ENCODE results near the gene NAPB.
A peak's percentile ranks its signal among the peaks of the same experiment; 100 is the strongest.

The NAPB gene

GRCh38 chr20:23437126-23437899 lies 16.0 kb upstream of the NAPB start:
- DNase-seq = no peak

- DNase-seq = peak in 1 of 2 experiments; percentile 44
Observed at GRCh38 chr20:23436681-23437080, 15.4 kb upstream of the NAPB start.

- peak; percentile 21 to 74 for DNase-seq
Observed at GRCh38 chr20:23435626-23436539, 14.6 kb upstream of the NAPB start.

GRCh38 chr20:23434521-23435313 lies 13.4 kb upstream of the NAPB start:
- no peak for DNase-seq

GRCh38 chr20:23433628-23434027 lies 12.3 kb upstream of the NAPB start:
- DNase-seq = no peak

- no peak for DNase-seq
Observed at GRCh38 chr20:23425129-23425528, 3.8 kb upstream of the NAPB start.

- DNase-seq = no peak
Observed at GRCh38 chr20:23419995-23420901, 1.0 kb downstream of the NAPB start.

- DNase-seq = no peak
Observed at GRCh38 chr20:23419657-23419994, 1.7 kb downstream of the NAPB start.

GRCh38 chr20:23417861-23418260 lies 3.4 kb downstream of the NAPB start:
- DNase-seq = no peak

GRCh38 chr20:23415959-23416583 lies 5.2 kb downstream of the NAPB start:
- DNase-seq = no peak

- no peak for DNase-seq
Observed at GRCh38 chr20:23415555-23415954, 5.7 kb downstream of the NAPB start.

- no peak for DNase-seq
Observed at GRCh38 chr20:23414526-23415188, 6.6 kb downstream of the NAPB start.

- DNase-seq = no peak
Observed at GRCh38 chr20:23413862-23414422, 7.3 kb downstream of the NAPB start.

- DNase-seq = no peak
Observed at GRCh38 chr20:23412026-23412425, 9.3 kb downstream of the NAPB start.

- no peak for DNase-seq
Observed at GRCh38 chr20:23410916-23411695, 10.2 kb downstream of the NAPB start.

- no peak for DNase-seq
Observed at GRCh38 chr20:23409800-23410199, 11.5 kb downstream of the NAPB start.

- no peak for DNase-seq
Observed at GRCh38 chr20:23408957-23409356, 12.3 kb downstream of the NAPB start.

GRCh38 chr20:23407781-23408464 lies 13.4 kb downstream of the NAPB start:
- DNase-seq = no peak

- no peak for DNase-seq
Observed at GRCh38 chr20:23406880-23407279, 14.4 kb downstream of the NAPB start.
